GM19395 (cell line): ENCODE results near the gene SZT2.

Experiments used
- ATAC-seq: cut with Tn5 transposase; IDR thresholded peaks from one replicate; pipeline ENCODE4 v1.9.1; 2021; ENCODE audit warnings: mild to moderate bottlenecking, moderate library complexity; ENCODE audit not compliant: unreplicated experiment

The SZT2 gene

DNA sequence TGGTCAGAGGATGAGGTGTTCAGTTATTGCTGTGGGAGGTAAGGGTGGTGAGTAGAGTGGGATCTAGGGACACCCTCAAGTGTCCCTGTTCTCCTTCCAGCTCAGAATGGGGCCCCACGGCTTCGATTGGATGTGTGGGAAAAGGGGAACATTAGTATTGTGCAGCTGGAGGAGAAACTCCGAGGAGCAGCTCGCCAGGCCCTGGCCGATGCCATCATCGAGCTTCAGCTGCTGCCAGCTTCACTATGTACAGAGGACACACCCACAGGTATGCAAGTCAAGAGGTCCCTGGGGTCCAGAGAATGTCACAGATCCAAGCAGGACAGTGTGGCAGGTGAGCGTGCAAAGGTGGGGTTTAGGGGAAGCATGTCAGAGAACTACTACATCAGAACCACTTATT lies 50.1 kb downstream of the SZT2 start:
- ATAC-seq = no peak

GRCh38 chr1:43440358-43440757 lies 50.7 kb downstream of the SZT2 start:
- ATAC-seq = no peak

DNA sequence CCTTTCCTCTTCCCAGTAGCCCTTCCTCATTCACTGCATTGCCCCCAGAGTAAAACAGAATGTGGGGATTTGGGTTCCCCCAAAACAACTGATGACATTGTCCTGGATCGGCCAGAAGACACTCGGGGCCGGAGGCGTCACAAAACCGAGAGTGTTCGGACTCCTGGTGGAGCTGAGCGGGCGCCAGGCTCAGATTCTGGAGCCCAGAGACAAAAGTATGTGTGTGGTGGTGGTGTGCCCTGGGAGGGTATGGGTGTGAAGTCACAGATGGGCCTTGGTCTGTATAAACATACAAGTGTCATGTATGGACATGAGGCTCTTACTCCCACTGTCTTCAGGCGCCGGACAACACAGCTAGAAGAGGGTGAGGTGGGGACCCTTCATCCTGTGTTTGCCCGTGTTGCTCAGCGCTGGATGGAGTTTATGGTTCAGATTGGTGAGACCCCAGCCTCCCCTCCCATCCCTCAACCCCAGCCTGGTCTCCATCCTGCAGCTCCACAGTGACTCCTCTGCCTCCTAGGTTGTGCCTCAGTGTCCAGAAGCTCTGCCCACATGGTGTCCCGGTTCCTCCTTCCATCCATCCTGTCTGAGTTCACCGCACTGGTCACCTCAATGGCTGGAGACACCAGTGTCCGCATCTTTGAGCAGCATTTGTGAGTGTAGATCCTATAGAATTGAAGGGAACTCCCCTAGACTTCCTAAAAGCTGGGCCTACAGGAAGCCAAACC lies 51.6 kb downstream of the SZT2 start:
- no peak for ATAC-seq

- ATAC-seq = no peak
Measured at GRCh38 chr1:43441894-43442637, 52.4 kb downstream of the SZT2 start.

DNA sequence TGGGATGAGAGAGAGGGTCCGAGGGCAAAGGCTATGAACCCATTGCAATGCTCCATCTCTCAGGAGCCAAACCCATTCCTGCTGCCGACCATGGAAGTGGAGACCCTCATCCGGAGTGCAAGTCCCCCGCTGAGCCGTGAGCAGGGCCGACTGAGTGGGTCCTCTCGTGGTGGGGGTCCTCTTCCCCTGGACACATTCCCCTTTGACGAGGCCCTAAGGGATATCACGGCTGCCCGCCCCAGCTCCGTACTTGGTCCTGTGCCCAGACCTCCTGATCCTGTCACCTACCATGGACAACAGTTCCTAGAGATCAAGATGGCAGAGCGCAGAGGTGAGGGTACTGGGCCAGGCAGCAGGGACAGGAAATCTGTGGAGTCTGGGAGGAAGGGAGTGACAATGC lies 53.1 kb downstream of the SZT2 start:
- no peak for ATAC-seq

GRCh38 chr1:43443197-43443946 lies 53.7 kb downstream of the SZT2 start:
- ATAC-seq = no peak

- ATAC-seq = no peak
Measured at GRCh38 chr1:43444151-43444828, 54.6 kb downstream of the SZT2 start.

DNA sequence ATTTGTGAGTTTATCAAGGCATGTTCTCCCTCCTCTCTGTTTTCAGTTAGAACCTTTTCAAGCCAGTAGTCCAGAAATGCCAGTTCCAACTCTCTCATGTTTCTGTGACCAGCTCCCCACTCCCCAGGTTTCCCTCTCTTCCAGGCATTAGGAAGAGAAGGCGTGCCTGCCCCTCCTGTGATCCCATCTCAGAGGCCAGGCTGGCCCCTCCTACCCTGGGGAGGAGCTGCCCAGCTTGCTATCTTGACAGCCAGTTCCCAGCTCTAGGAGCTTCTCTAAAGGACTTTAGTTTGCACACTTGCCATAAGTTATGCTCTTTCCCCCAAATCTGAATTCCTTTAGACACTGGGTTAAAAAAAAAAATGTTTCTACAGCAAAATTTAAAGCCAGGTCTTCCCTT lies 55.1 kb downstream of the SZT2 start:
- ATAC-seq = no peak

GRCh38 chr1:43445606-43446387 lies 56.1 kb downstream of the SZT2 start:
- no peak for ATAC-seq

DNA sequence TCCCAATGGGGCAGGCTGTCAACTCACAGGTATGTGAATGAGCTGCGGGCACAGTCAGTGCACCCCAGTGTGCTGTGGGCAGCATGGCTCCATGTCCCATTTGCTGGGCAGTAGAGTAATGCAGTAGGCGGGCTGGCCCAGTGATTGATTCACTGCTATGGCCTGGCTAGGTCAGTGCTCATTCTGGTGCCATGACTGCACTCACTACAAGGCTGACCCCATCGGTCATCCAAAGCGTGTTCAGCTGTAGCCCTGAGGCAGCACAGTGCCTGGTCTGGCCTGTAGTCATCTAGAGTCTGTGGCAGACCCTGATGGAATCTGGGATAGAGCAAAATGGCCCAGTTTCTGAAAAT lies 56.7 kb downstream of the SZT2 start:
- ATAC-seq = no peak

DNA sequence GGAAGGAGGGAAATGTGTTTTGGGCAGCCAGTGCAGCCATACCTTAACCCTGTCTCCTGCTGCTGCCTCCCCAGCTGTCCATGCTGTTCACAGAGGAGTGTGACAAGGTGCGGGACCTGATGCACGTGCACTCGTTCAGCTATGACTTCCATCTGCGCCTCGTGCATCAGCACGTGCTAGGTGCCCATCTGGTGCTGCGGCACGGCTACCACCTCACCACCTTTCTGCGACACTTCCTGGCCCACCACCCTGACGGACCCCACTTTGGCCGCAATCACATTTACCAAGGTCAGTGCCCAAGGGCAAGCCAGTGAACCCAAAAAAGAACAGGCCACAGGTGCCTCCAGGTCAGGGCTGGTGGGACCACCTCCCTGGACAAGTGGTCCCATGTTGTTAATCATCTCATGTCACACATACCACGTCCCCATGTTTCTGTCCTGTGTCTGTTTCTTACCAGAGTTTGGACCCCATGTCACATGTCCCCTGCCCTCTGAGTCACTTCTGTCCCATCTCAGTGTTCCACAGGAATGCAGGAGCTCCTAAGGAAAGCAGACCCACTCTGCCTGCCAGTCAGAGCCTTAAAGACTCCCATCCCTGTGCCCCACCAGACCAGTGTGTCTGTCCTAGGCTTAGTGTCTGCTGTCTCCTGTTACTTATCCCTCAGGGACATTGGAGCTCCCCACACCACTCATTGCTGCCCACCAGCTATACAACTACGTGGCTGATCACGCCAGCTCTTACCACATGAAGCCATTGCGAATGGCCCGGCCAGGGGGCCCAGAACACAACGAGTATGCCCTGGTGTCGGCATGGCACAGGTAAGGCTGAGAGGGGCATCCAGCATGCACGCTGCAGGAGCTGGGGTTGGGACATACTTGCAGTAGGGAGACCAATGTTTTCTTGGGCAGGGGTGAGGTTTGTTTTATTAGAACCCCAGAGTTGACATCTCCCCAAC lies 57.5 kb downstream of the SZT2 start:
- ATAC-seq = no peak

DNA sequence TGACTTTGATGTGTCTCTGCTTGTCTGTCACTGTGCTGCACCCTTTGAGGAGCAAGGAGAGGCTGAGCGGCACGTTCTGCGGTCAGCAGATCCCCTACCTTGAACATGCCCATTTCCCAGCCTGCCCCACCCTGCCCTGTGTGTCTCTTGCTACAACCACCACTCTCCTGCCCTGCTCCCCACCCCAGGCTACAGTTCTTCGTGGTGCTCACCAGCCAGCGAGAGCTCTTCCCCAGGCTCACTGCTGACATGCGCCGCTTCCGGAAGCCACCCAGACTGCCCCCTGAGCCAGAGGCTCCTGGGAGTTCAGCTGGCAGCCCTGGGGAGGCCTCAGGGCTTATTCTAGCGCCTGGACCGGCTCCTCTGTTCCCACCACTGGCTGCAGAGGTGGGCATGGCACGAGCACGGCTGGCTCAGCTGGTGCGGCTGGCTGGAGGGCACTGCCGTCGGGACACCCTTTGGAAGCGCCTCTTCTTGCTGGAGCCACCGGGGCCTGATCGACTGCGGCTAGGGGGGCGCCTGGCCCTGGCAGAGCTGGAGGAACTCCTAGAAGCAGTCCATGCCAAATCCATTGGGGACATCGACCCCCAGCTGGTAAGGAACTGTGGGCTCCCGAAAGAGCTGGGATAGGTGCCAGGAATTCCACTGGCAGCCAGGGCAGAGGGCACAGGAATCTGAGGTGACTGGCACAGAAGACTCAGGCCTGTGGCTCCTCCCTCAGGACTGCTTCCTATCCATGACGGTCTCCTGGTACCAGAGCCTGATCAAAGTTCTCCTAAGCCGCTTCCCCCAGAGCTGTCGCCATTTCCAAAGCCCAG lies 58.4 kb downstream of the SZT2 start:
- no peak for ATAC-seq

GRCh38 chr1:43448955-43449707 lies 59.4 kb downstream of the SZT2 start:
- ATAC-seq = no peak

DNA sequence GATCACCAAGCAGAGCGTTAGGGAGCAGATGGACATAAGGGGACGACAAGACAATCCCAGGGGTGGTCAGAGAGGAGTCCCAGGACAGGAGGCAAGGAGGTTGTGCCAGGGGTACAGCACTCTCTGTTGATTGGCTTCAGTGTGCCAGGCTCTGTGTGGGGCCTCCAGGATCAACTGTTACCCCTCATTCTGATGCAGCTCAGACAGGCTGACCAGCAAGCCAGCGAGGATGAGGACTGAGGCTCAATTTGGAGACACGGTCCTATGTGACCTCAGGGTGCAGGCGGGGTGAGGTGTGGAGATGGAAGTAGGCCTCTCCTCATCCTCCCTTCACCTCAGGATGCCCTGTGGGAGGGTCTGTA lies 60.0 kb downstream of the SZT2 start:
- no peak for ATAC-seq

- ATAC-seq = no peak
Measured at GRCh38 chr1:43450251-43450941, 60.7 kb downstream of the SZT2 start.

DNA sequence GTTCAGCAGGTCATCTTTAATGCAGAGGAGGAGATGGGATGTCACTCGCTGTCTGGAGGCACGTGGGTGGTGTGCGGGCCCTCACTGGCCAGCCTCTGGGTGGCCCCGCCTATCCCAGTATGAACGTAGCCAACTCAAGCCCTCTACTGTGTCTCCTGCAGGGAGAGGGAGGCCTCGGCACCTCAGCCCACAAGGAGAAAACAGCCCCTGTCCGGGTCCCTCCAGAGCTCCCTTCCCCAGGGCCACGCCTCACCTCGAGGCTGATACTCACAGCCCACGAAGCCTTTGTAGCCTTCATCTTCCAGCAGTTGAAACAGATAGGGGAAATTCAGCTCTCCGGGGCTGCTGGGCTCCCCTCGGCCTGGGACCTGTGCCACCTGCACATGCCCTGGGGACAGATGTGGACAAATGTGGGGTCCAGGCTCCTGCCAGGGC lies 61.5 kb downstream of the SZT2 start:
- ATAC-seq = no peak
